Stimulated activated naive CD8-positive, alpha-beta T cell treated with anti-CD3 and anti-CD28 coated beads, Interleukin-15, amount 100 ng/mL, for 72 hours (primary cell): ENCODE data around the gene MAP2K3.

Experiments
- ATAC-seq: fragments of 150-1000 bp; cut with Tn5 transposase; 2 replicates; pipeline ENCODE4 v1.10.0; 2021; ENCODE audit warnings: mild to moderate bottlenecking, moderate library complexity
- DNase-seq, 2 donors: peaks; one replicate each; pipeline ENCODE4 v3.0.0; 2021 to 2022
- H3K27ac Mint-ChIP-seq, 2 donors: one replicate each; pipeline ENCODE4 v1.8.0; 2022; ENCODE audit warnings: mild to moderate bottlenecking in 2 of 2, mixed read lengths in 2 of 2, moderate library complexity in 2 of 2
- H3K27me3 Mint-ChIP-seq: one replicate; pipeline ENCODE4 v1.8.0; 2022; ENCODE audit warnings: mixed read lengths
- H3K4me1 Mint-ChIP-seq: one replicate; pipeline ENCODE4 v1.8.0; 2022; ENCODE audit warnings: mild to moderate bottlenecking, mixed read lengths
- H3K4me3 Mint-ChIP-seq, 2 donors: one replicate each; pipeline ENCODE4 v1.8.0; 2022; ENCODE audit warnings: mild to moderate bottlenecking in 2 of 2, mixed read lengths in 2 of 2, moderate library complexity in 1 of 2
- H3K9me3 Mint-ChIP-seq, 2 donors: one replicate each; pipeline ENCODE4 v1.8.0; 2022; ENCODE audit warnings: mixed read lengths in 2 of 2

Gene MAP2K3

DNA sequence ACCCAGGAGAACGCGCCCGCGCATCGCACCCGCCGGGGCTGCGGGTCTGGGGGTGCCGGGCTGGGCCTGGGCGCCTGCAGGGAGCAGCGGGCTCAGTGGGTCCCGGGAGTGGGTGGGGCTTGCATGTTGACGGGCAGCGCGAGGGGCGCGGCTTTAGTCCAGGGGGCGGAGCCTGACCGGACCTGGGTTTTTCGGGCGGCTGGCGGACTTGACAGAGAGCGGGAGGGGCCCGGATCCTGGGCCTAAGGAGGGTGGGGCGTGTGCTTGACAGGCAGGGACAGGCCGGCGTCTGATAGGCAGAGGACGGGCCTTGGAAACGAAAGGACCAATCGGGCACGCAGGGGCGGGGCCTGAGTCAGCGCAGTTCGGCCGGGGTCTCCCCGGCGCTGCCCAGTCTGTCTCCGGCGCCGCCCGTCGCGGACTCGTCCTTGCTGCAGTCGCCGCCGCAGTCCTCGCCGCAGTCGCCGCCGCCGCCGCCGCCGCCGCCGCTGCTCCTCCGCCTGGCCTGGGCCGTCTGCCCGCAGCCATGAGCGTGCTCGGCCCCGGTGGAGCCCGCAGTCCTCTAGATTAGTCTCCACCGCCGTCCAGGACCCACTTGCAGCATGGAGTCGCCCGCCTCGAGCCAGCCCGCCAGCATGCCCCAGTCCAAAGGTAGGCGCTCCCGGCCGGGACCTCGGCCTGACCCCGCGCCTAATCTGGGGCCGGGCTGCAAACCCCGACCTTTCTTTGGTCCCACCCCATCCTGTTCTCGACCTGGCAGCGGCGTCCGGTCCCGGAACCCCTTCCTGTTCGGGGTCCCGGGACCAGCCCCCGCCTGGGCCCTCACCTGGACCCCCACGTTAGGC is at the start of gene MAP2K3:
Gene MAP2K3, plus strand, starts transcription at position 393 of the 845 bp plus-strand sequence. Its CDS starts 210 bp downstream, at position 603.
- H3K4me3 Mint-ChIP-seq = peak within 1 kb of the TSS; percentile 93 to 99
- H3K27me3 Mint-ChIP-seq = no peaks in the 10 kb centered on the region
- H3K4me1 Mint-ChIP-seq = peaks cover 70% of the 10 kb centered on the region
- DNase-seq (peak; percentile 97 to 98), ATAC-seq (peak; percentile 78)
- no peaks in the 10 kb centered on the region for H3K9me3 Mint-ChIP-seq
- peak within 1 kb of the TSS; percentile 95 to 98 for H3K27ac Mint-ChIP-seq

DNA sequence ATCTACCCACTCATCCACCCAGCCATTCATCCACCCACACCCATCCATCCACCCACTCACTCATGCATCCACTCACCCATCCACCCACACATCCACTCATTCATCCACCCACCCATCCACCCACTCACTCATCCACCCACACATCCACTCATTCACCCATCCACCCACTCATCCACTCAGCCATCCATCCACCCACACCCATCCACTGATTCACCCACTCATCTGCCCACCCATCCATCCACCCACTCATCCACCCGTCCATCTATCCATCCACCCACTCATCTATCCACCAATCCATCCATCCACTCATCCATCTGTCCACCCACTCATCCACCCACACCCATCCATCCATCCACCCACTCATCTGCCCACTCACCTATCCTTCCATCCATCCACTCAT is 48.6 kb upstream of the MAP2K3 start:
- no peak for ATAC-seq
- Mint-ChIP-seq H3K9me3 (peaks cover 8 to 29% of the 10 kb centered on the region in 2 donors), H3K4me1 (no peaks in the 10 kb centered on the region), H3K4me3 (no peak overlapping the region), H3K27ac (peak overlapping the region in 1 of 2 donors; percentile 48), H3K27me3 (no peaks in the 10 kb centered on the region)
- no peak for DNase-seq

DNA sequence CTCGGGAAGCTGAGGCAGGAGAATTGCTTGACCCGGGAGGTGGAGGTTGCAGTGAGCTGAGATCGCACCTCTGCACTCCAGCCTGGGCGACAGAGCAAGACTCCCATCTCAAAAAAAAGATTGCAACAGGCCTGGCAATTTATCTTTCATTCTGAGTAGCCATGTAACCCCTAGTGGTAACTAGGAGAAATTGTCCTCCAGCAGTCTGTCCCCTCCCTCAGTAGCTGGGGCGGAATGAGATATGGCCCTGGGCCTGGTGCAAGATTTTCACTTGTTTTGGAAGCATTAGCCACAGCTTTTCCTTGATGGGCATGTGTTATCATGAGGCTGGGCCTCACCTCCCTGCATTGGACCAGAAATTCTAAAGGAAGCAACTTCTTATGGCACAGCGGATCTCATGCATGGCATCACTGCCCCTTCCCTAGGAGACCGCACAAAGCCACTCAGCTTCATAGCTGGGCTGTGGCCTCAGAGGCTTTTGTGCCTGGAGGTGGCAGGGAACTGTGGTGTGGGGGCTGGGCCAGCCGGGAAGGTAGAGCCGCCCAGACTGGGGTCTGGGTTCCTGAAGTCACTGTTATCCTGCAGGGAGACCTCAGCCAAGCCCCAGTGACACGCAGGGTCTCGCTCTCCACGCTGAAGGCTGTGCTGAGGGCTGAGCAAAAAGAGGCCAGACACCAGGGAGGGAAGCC is 44.7 kb upstream of the MAP2K3 start:
- Mint-ChIP-seq H3K4me1 (no peaks in the 10 kb centered on the region), H3K27me3 (no peaks in the 10 kb centered on the region), H3K27ac (peak overlapping the region in 1 of 2 donors; percentile 19), H3K4me3 (no peak overlapping the region), H3K9me3 (peaks cover 0 to 15% of the 10 kb centered on the region in 2 donors)
- DNase-seq (no peak), ATAC-seq (no peak)

GRCh38 chr17:21240369-21241055 is 44.0 kb upstream of the MAP2K3 start:
- peaks cover under 1% of the 10 kb centered on the region for H3K4me1 Mint-ChIP-seq
- ATAC-seq = no peak
- H3K9me3 Mint-ChIP-seq = peaks cover 0 to 8% of the 10 kb centered on the region in 2 donors
- no peaks in the 10 kb centered on the region for H3K27me3 Mint-ChIP-seq
- H3K27ac Mint-ChIP-seq = no peak overlapping the region
- DNase-seq = no peak
- no peak overlapping the region for H3K4me3 Mint-ChIP-seq

- ATAC-seq (no peak), DNase-seq (no peak)
Measured at GRCh38 chr17:21241564-21241963, 42.9 kb upstream of the MAP2K3 start.

DNA sequence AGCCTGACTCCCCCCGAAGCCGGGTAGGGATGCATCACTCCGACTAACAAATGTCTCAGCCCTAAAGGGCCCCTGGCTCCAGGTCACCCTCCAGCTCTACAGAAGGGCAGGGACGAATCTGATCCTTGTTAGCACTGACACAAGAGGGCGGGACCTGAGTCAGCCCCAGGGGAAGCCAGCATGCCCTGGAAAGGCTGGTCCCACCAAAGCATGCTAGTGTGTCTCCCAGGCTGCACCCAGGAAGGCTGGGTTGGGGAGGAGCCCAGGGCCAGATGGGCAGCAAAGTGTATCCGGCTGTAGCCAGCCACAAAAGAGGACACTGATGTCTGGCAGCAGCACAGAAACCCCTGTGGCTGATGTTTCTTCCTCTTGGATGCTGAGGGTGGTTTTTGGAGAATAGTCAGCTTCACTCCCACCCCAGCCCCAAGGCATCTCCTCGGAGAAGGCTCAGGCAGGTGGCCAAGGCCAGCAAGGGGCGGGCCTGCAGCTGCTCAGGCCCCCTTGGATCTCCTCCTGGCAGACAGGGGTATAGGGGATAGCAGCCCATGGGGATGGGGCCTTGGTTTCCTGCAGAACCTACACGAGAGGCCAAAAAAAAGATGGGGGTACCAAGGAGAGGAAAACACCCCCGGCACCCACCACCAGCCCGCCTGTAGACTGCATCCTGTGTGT is 42.3 kb upstream of the MAP2K3 start:
- DNase-seq (no peak), ATAC-seq (no peak)
- peaks cover 6% of the 10 kb centered on the region for H3K4me1 Mint-ChIP-seq

More at GRCh38 chr17:21241564-21241963, 42.9 kb upstream of the MAP2K3 start:
- Mint-ChIP-seq H3K4me3 (no peak overlapping the region), H3K27ac (no peak overlapping the region), H3K4me1 (peaks cover 6% of the 10 kb centered on the region), H3K27me3 (no peaks in the 10 kb centered on the region), H3K9me3 (no peaks in the 10 kb centered on the region)

GRCh38 chr17:21242780-21243515 is 41.6 kb upstream of the MAP2K3 start:
- no peak for ATAC-seq
- peaks cover 6% of the 10 kb centered on the region for H3K4me1 Mint-ChIP-seq
- H3K4me3 Mint-ChIP-seq = no peak overlapping the region
- H3K9me3 Mint-ChIP-seq = no peaks in the 10 kb centered on the region
- no peak for DNase-seq
- H3K27me3 Mint-ChIP-seq = no peaks in the 10 kb centered on the region
- H3K27ac Mint-ChIP-seq = peak overlapping the region in 1 of 2 donors; percentile 83

More for the DNA sequence above, 42.3 kb upstream of the MAP2K3 start:
- H3K4me3 Mint-ChIP-seq = no peak overlapping the region
- H3K27me3 Mint-ChIP-seq = no peaks in the 10 kb centered on the region
- H3K27ac Mint-ChIP-seq = peak overlapping the region in 1 of 2 donors; percentile 27
- H3K9me3 Mint-ChIP-seq = no peaks in the 10 kb centered on the region

DNA sequence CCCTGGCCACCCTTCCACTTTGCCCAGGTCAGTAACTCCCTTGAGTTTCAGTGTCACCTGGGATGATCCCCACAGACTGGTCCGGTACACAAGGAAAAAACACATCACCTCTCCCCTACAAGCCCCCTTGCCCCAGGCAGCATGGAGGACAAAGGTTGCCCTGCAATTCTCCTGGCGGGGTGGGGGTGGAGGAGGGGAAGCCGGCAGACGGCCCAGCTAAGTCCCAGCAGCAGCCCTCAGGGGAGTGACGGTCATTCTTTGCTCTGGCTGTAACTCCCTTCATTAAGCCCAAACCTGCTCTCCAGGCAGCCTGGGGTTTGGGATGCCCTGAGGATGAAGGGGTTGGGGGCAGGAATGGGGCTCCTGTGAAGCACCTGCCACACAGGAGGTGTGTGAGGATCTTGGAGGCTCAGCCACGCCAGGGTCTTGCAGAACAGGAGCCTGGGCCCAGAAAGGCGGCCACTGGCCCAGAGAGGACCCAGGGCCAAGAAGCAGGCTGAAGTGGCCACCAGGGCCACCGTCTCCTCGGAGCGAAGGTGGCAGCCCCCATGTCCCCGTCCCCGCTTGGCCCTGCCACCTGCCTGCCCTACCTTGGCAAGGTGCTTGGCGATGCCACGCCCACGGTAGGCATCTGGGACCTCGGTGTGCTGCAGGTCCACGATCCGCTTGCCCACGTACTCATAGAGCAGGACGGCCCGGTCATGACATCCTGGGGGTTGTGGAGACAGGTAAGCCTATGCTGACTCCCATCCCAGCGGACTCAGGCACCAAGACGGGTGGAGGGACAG is 40.8 kb upstream of the MAP2K3 start:
- H3K27ac Mint-ChIP-seq = no peak overlapping the region
- H3K4me3 Mint-ChIP-seq = no peak overlapping the region
- H3K4me1 Mint-ChIP-seq = peaks cover 6% of the 10 kb centered on the region
- no peaks in the 10 kb centered on the region for H3K9me3 Mint-ChIP-seq
- H3K27me3 Mint-ChIP-seq = no peaks in the 10 kb centered on the region
- no peak for ATAC-seq
- no peak for DNase-seq

GRCh38 chr17:21245639-21246084 is 38.8 kb upstream of the MAP2K3 start:
- ATAC-seq = no peak
- Mint-ChIP-seq H3K9me3 (no peaks in the 10 kb centered on the region), H3K4me1 (peaks cover 6% of the 10 kb centered on the region), H3K27ac (no peak overlapping the region), H3K4me3 (no peak overlapping the region), H3K27me3 (no peaks in the 10 kb centered on the region)
- no peak for DNase-seq

GRCh38 chr17:21246698-21247097 is 37.8 kb upstream of the MAP2K3 start:
- peaks cover 7% of the 10 kb centered on the region for H3K4me1 Mint-ChIP-seq
- ATAC-seq = no peak
- no peaks in the 10 kb centered on the region for H3K27me3 Mint-ChIP-seq
- H3K27ac Mint-ChIP-seq = no peak overlapping the region
- H3K4me3 Mint-ChIP-seq = no peak overlapping the region
- no peaks in the 10 kb centered on the region for H3K9me3 Mint-ChIP-seq
- DNase-seq = no peak

DNA sequence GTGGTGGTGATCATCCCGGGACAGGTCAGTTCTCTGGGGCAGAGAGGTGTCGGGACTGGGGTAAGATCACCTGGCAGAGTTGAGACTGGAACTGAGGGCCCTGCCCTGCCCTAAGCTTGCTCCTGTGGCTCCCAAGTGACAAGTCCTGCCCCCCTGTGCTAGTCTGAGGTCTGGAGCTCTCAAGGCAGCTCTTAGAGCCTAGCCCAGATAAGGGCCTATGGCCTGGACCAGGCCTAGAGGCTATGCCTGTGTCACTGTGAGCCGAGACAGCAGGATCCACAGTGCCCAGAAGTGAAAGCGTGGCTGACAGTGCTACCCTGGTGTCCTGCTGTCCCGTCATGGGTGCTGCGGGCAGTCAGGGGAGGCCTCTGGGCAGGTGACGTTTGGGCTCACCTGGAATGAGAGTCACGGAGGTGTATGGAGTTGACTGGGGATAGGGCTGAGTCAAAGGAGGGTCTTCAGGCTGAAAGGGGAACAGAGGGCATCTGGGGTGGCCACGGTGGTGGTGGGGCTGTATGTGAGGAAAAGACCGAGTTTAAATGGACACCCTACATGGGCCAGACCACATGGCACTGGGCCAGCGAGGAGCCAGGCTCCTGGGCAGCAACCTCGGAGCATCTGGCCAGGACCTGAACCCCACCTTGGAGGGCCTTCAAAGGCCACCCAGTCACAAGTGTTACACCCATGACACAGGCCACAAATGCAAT is 36.8 kb upstream of the MAP2K3 start:
- Mint-ChIP-seq H3K27me3 (no peaks in the 10 kb centered on the region), H3K4me1 (peaks cover 17% of the 10 kb centered on the region), H3K9me3 (no peaks in the 10 kb centered on the region), H3K27ac (peak overlapping the region in 1 of 2 donors; percentile 55), H3K4me3 (no peak overlapping the region)
- DNase-seq (no peak), ATAC-seq (no peak)

GRCh38 chr17:21248500-21248899 is 36.0 kb upstream of the MAP2K3 start:
- no peak for ATAC-seq
- DNase-seq = no peak
- H3K9me3 Mint-ChIP-seq = no peaks in the 10 kb centered on the region
- no peaks in the 10 kb centered on the region for H3K27me3 Mint-ChIP-seq
- peaks cover 18% of the 10 kb centered on the region for H3K4me1 Mint-ChIP-seq
- H3K27ac Mint-ChIP-seq = peak overlapping the region in 1 of 2 donors; percentile 39
- no peak overlapping the region for H3K4me3 Mint-ChIP-seq

- Mint-ChIP-seq H3K4me3 (no peak overlapping the region), H3K27me3 (no peaks in the 10 kb centered on the region), H3K4me1 (peaks cover 18% of the 10 kb centered on the region), H3K27ac (no peak overlapping the region), H3K9me3 (no peaks in the 10 kb centered on the region)
- ATAC-seq (no peak), DNase-seq (no peak)
Measured at GRCh38 chr17:21249086-21249795, 35.3 kb upstream of the MAP2K3 start.
